Pancreas (tissue), 10 donors: ENCODE data around the gene OBSCN. TPM values are rescaled to one million over a fixed set of nuclear protein-coding genes. Genes with fewer than 3 reads are reported as not detected.

Source experiments
- ATAC-seq, 4 donors: fragments of 200-7000 bp; cut with Tn5 transposase; one replicate each; pipeline versions ENCODE4 v1.8.0 to v1.9.1; 2020; ENCODE audit warnings: mild to moderate bottlenecking in 4 of 4, moderate library complexity in 4 of 4
- DNase-seq, 6 donors: peaks; one replicate each; pipeline ENCODE4 v3.0.0-alpha.2; 2020
- FAIRE-seq: peaks from 2 replicates; lab custom pipeline; 2012; peaks lifted over from hg19 to GRCh38; lab: Jason Lieb, UNC
- H3K27ac ChIP-seq, 4 donors: fragments of 200-600 bp; sonication (generic); 1 replicate in 3 of 4; 2 replicates in 1 of 4; pipeline versions ENCODE4 v1.5.0 to v1.8.0; 2020
- H3K27me3 ChIP-seq, 4 donors: fragments of 200-600 bp; one replicate each; pipeline ENCODE4 v1.8.0; 2021
- H3K36me3 ChIP-seq, 3 donors: fragments of 200-600 bp; sonication (generic) in 1 of 3; one replicate each; pipeline versions ENCODE4 v1.5.0 to v1.8.0; 2020 to 2021
- H3K4me1 ChIP-seq, 3 donors: fragments of 200-600 bp; one replicate each; pipeline ENCODE4 v1.8.0; 2021
- H3K4me3 ChIP-seq, 4 donors: fragments of 200-600 bp; sonication (generic) in 2 of 4; one replicate each; pipeline versions ENCODE4 v1.5.0 to v1.8.0; 2020 to 2021
- H3K9me3 ChIP-seq, 4 donors: fragments of 200-600 bp; one replicate each; pipeline ENCODE4 v1.8.0; 2021
- WGBS, 2 donors: extraction: QIAGEN DNeasy Blood & Tissue Kit; methylation state at CpG; one replicate each; pipeline ENCODE4 v1.1.7; 2013; 5-methylcytosine and 5-hydroxymethylcytosine counted together
- intact Hi-C, 3 donors: fragments of 100-400 bp; cut with DNase I; formaldehyde crosslinking; loops; one replicate each; pipeline versions ENCODE4 v1.11.1 to v1.14.2; 2022
- polyA plus RNA-seq, 2 donors: library from polyadenylated mRNA; stranded (reverse); fragments of 200-250 nt; gene quantifications; one replicate each; pipeline ENCODE4 v1.2.3, GENCODE V29; 2013
- total RNA-seq, 6 donors: library from RNA; stranded (reverse); fragmentation: NEBNext Ultra II Directional in 4 of 6; extraction: Animal tissue kit (Norgen Biotek cat#: 25700) in 4 of 6; gene quantifications; one replicate each; pipeline versions ENCODE4 v1.2.1 to v1.2.4, GENCODE V29; 2021 to 2023
- TF ChIP-seq, protein P1 (sequence below), 4 donors: fragments of 200-600 bp; sonication (generic) in 3 of 4; IDR thresholded peaks; one replicate each; pipeline versions ENCODE4 v1.5.0 to v1.8.0; 2021; ENCODE audit warnings: antibody characterized with exemption in 4 of 4
- donor health status: healthy with polysubstance abuse.
- donor health status: DM: no; HTN: no; CAD: no; lungs with moderate emphysema.
- donor health status: DM: no; HTN: no; CAD: no.
- donor health status: control.
- donor health status: control.
- donor health status: Bipolar disorder and iron deficiency.
- donor health status: DM: yes; HTN: yes; CAD: no.
- donor health status: DM: no; HTN: no; CAD: no.
- donor health status: DM: no; HTN: no; CAD: no.
- donor health status: DM: yes; HTN: yes; CAD: no.

Gene OBSCN
- total and polyA plus RNA-seq, 8 donors: 7.9 to 61.4 (median 11.3) TPM

DNA sequence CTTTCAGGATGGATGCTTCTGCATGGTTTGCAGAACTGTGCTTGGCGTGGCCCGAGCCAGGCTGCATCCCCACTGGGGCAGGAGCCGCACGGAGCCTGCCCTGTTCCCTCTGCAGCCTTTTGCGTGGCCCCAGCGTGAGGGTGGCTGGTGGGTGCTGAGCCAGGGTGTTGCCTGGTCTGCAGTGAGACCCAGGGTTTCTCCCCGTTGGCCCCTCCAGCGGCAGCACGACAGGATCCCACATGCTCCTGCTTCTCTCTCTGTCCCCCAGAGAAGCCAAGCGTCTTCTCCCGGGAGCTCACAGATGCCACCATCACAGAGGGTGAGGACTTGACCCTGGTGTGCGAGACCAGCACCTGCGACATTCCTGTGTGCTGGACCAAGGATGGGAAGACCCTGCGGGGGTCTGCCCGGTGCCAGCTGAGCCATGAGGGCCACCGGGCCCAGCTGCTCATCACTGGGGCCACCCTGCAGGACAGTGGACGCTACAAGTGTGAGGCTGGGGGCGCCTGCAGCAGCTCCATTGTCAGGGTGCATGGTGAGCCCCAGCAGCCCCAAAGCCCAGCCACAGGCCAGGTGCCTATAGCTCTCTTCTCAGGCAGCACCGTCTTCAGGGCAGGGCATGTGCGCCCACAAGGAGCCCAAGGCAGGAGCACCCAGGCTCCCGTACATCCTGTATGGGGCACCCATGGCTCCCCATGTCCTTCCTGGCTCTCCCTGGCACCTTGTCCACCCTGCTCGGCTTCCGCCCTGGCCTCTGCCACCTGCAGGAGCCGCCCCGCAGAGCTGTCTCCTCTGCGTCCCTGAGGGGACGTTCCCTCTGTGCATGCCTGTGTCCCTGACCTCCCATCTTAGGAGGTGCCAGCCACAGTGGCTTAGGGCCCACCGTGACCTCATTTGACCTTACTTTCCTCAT lies 78.9 kb downstream of the OBSCN start:
- Histone ChIP-seq H3K9me3 (no peaks in the 10 kb centered on the region), H3K27me3 (no peaks in the 10 kb centered on the region), H3K4me3 (no peak overlapping the region), H3K36me3 (no peaks in the 10 kb centered on the region), H3K27ac (no peak overlapping the region), H3K4me1 (no peaks in the 10 kb centered on the region)
- intact Hi-C loops: no loop called here
- TF ChIP-seq, protein P1, sequence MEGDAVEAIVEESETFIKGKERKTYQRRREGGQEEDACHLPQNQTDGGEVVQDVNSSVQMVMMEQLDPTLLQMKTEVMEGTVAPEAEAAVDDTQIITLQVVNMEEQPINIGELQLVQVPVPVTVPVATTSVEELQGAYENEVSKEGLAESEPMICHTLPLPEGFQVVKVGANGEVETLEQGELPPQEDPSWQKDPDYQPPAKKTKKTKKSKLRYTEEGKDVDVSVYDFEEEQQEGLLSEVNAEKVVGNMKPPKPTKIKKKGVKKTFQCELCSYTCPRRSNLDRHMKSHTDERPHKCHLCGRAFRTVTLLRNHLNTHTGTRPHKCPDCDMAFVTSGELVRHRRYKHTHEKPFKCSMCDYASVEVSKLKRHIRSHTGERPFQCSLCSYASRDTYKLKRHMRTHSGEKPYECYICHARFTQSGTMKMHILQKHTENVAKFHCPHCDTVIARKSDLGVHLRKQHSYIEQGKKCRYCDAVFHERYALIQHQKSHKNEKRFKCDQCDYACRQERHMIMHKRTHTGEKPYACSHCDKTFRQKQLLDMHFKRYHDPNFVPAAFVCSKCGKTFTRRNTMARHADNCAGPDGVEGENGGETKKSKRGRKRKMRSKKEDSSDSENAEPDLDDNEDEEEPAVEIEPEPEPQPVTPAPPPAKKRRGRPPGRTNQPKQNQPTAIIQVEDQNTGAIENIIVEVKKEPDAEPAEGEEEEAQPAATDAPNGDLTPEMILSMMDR (IDR thresholded peaks at IDR 0.05): no peak
- FAIRE-seq: no peak
- no peak for ATAC-seq
- 87 to 93% methylated on average over 28 of the region's 28 CpGs for WGBS, 2 donors
- peak in 2 of 6 donors; percentile 41 to 48 for DNase-seq

DNA sequence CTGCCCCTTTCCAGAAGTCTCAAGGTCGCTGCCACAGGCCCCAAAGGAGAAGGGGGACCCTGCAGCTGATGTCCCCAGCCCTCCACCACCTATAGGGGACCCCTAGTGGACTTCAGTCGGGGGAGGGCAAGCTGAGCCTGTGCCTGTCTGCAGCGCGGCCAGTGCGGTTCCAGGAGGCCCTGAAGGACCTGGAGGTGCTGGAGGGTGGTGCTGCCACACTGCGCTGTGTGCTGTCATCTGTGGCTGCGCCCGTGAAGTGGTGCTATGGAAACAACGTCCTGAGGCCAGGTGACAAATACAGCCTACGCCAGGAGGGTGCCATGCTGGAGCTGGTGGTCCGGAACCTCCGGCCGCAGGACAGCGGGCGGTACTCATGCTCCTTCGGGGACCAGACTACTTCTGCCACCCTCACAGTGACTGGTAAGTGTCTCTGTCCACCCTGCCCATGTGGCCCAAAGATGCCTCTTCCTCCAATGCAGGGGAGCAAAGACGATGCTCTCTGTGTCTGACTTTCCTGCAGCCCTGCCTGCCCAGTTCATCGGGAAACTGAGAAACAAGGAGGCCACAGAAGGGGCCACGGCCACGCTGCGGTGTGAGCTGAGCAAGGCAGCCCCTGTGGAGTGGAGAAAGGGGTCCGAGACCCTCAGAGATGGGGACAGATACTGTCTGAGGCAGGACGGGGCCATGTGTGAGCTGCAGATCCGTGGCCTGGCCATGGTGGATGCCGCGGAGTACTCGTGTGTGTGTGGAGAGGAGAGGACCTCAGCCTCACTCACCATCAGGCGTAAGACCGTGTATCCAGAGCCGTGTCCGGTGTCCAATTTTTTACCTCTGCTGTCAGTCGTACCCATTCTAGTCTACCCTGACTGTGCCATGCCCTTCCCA lies 79.9 kb downstream of the OBSCN start:
- Histone ChIP-seq H3K27ac (no peak overlapping the region), H3K9me3 (no peaks in the 10 kb centered on the region), H3K27me3 (no peaks in the 10 kb centered on the region), H3K4me3 (no peak overlapping the region), H3K36me3 (no peaks in the 10 kb centered on the region), H3K4me1 (no peaks in the 10 kb centered on the region)
- DNase-seq (peak in 2 of 6 donors; percentile 46 to 56), FAIRE-seq (no peak), ATAC-seq (no peak)
- 89 to 93% methylated on average over 32 of the region's 32 CpGs for WGBS, 2 donors
- TF ChIP-seq, protein P1 (IDR thresholded peaks at IDR 0.05): no peak
- intact Hi-C loops: no loop called here

DNA sequence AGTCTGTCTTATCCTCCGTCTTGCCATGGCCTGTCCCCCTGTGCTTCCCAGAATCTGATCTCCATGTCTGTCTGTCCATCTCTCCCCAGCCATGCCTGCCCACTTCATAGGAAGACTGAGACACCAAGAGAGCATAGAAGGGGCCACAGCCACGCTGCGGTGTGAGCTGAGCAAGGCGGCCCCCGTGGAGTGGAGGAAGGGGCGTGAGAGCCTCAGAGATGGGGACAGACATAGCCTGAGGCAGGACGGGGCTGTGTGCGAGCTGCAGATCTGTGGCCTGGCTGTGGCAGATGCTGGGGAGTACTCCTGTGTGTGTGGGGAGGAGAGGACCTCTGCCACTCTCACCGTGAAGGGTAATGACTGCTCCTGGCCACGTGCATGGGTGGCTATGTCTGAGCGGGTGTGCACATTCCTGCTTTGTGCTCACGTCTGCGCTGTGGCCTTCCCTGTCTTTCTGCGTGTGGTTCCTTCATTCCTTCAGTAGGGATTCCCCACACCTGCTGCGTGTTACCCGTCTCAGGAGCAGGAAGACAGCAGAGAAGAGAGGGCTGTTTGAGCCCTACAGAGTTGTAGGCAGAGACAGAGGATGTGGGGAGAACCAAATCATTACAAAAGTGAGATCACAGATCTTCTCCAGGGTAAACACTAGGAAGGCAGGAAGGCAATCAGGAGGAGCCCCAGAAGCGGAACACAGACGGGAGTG lies 80.8 kb downstream of the OBSCN start:
- no peak overlapping the region for H3K27ac ChIP-seq
- no peaks in the 10 kb centered on the region for H3K4me1 ChIP-seq
- H3K27me3 ChIP-seq: no peaks in the 10 kb centered on the region
- intact Hi-C loops: no loop called here
- peak in 2 of 6 donors; percentile 34 to 42 for DNase-seq
- no peak overlapping the region for H3K4me3 ChIP-seq
- no peak for ATAC-seq
- FAIRE-seq: no peak
- no peaks in the 10 kb centered on the region for H3K9me3 ChIP-seq
- no peaks in the 10 kb centered on the region for H3K36me3 ChIP-seq
- TF ChIP-seq, protein P1 (IDR thresholded peaks at IDR 0.05): no peak
- WGBS, 2 donors: 83 to 90% methylated on average over 18 of the region's 18 CpGs

DNA sequence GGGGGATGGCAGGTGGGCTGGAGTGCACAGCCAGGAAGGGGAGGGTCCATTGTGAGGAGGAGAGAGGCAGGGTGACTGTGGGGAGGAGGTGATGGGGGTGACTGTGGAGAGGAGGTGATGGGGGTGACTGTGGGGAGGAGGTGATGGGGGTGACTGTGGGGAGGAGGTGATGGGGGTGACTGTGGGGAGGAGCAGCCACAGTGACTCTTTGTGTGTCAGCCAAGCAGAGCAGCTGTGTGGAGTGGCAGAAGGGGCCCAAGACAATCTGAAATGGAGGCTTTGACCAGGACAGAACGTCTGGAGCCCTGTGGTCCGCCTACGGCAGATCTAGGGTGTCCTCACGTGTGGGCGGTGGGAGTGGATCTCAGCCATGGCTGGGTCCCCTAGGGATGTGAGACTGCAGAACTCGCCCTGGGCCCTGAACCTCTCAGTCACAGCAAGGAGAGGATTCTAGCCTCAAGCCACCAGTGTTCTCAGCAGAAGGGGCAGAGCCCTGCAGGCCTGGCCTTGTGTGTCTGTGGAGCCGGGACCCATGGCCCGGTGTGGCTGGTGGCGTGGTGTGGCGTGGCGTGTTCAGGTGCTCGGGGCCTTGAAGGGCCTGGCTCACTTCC lies 81.5 kb downstream of the OBSCN start:
- Histone ChIP-seq H3K9me3 (no peaks in the 10 kb centered on the region), H3K4me1 (no peaks in the 10 kb centered on the region), H3K27ac (no peak overlapping the region), H3K36me3 (no peaks in the 10 kb centered on the region), H3K27me3 (no peaks in the 10 kb centered on the region), H3K4me3 (no peak overlapping the region)
- intact Hi-C loops: no loop called here
- 81 to 84% methylated on average over 10 to 12 of the region's 12 CpGs for WGBS, 2 donors
- FAIRE-seq (no peak), DNase-seq (peak in 2 of 6 donors; percentile 35 to 42), ATAC-seq (no peak)
- TF ChIP-seq, protein P1 (IDR thresholded peaks at IDR 0.05): no peak
